Psoas muscle (tissue), 8 donors: ENCODE measurements around the gene B3GNT7. TPM values are rescaled to one million over a fixed set of nuclear protein-coding genes. Genes with fewer than 3 reads are reported as not detected.

Experiments used
- ATAC-seq, 4 donors: fragments of 200-7000 bp; cut with Tn5 transposase; one replicate each; pipeline ENCODE4 v1.9.1; 2020; ENCODE audit warnings: moderate library complexity in 3 of 4, mild to moderate bottlenecking in 2 of 4
- DNase-seq, 2 donors: peaks; one replicate each; pipeline ENCODE4 v3.0.0-alpha.2; 2020
- H3K27ac ChIP-seq: fragments of 200-600 bp; one replicate; pipeline ENCODE4 v1.8.0; 2022
- H3K27me3 ChIP-seq, 3 donors: fragments of 200-600 bp in 1 of 3; one replicate each; pipeline versions ENCODE4 v1.6.1 to v1.8.0; 2013 to 2022; ENCODE audit warnings: low read length in 2 of 3, mild to moderate bottlenecking in 2 of 3, moderate library complexity in 1 of 3; ENCODE audit not compliant: insufficient read depth in 3 of 3
- H3K36me3 ChIP-seq, 2 donors: fragments of 200-600 bp in 1 of 2; one replicate each; pipeline versions ENCODE4 v1.6.1 to v1.8.0; 2013 to 2022; ENCODE audit warnings: low read depth in 1 of 2, mild to moderate bottlenecking in 1 of 2, moderate library complexity in 1 of 2; ENCODE audit not compliant: insufficient read depth in 1 of 2
- H3K4me1 ChIP-seq: fragments of 200-600 bp; one replicate; pipeline ENCODE4 v1.8.0; 2022
- H3K4me3 ChIP-seq: fragments of 200-600 bp; one replicate; pipeline ENCODE4 v1.8.0; 2022; ENCODE audit warnings: mild to moderate bottlenecking
- H3K9me3 ChIP-seq: fragments of 200-600 bp; one replicate; pipeline ENCODE4 v1.8.0; 2022
- WGBS, 3 donors: extraction: QIAGEN DNeasy Blood & Tissue Kit; methylation state at CpG; one replicate each; pipeline versions ENCODE4 v1.1.6 to v1.1.7; 2013; 5-methylcytosine and 5-hydroxymethylcytosine counted together
- intact Hi-C, 2 donors: fragments of 100-400 bp; cut with DNase I; formaldehyde crosslinking; loops; one replicate each; pipeline versions ENCODE4 v1.11.0 to v1.14.2; 2022
- polyA plus RNA-seq, 3 donors: library from polyadenylated mRNA; stranded (reverse); fragments of 200-250 nt; gene quantifications; one replicate each; pipeline ENCODE4 v1.2.3, GENCODE V29; 2013
- total RNA-seq, 4 donors: library from RNA; stranded (reverse); fragmentation: NEBNext Ultra II Directional in 2 of 4; extraction: Animal tissue kit (Norgen Biotek cat#: 25700) in 2 of 4; gene quantifications; one replicate each; pipeline versions ENCODE4 v1.2.1 to v1.2.4, GENCODE V29; 2021 to 2023
- TF ChIP-seq, protein P1 (sequence below): fragments of 200-600 bp; IDR thresholded peaks from one replicate; pipeline ENCODE4 v1.8.0; 2022; ENCODE audit warnings: antibody characterized with exemption
- donor health status: healthy with polysubstance abuse.
- donor health status: DM: no; HTN: no; CAD: no; lungs with moderate emphysema.
- donor health status: Bipolar disorder and iron deficiency.
- donor health status: healthy.
- donor health status: DM: yes; HTN: yes; CAD: no.
- donor health status: DM: no; HTN: no; CAD: no.
- donor health status: DM: no; HTN: no; CAD: no.
- donor health status: DM: yes; HTN: yes; CAD: no.

Gene B3GNT7
- total and polyA plus RNA-seq, 7 donors = 0.03 to 1.7 (median 0.29) TPM

DNA sequence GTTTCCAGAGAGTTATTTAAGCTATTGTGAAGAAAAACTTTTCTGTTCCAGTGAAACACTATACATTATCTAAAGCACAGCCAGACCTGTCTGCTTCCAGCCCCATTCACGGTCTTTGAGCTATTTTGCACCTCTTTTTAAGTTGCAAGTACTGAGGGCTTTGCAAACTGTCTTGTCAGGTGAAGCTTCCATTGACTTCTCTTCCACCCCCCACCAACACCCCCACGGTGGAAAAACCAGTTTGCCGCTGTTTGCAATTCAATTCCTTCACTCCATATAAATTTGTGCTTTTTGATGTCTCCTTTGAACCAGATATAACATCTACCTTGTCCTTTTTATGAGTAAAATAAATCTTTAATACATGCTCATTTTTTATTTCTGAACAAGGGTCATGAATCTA, 15.7 kb downstream of the B3GNT7 start:
- H3K4me1 ChIP-seq = peaks cover 6% of the 10 kb centered on the region
- H3K9me3 ChIP-seq = no peaks in the 10 kb centered on the region
- TF ChIP-seq, protein P1, sequence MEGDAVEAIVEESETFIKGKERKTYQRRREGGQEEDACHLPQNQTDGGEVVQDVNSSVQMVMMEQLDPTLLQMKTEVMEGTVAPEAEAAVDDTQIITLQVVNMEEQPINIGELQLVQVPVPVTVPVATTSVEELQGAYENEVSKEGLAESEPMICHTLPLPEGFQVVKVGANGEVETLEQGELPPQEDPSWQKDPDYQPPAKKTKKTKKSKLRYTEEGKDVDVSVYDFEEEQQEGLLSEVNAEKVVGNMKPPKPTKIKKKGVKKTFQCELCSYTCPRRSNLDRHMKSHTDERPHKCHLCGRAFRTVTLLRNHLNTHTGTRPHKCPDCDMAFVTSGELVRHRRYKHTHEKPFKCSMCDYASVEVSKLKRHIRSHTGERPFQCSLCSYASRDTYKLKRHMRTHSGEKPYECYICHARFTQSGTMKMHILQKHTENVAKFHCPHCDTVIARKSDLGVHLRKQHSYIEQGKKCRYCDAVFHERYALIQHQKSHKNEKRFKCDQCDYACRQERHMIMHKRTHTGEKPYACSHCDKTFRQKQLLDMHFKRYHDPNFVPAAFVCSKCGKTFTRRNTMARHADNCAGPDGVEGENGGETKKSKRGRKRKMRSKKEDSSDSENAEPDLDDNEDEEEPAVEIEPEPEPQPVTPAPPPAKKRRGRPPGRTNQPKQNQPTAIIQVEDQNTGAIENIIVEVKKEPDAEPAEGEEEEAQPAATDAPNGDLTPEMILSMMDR = no peak
- ATAC-seq (no peak), DNase-seq (no peak)
- H3K4me3 ChIP-seq = no peak overlapping the region
- H3K36me3 ChIP-seq = no peaks in the 10 kb centered on the region
- H3K27ac ChIP-seq = no peak overlapping the region
- peaks cover 0 to 12% (median 1%) of the 10 kb centered on the region in 3 donors for H3K27me3 ChIP-seq
- intact Hi-C loops = loop anchor here (5.0 to 10.0 kb wide), 4 partner anchors 114 to 306 kb away; no protein-coding TSS in a partner anchor
- 63 to 65% (median 65%) methylated on average over 3 of the region's 3 CpGs for WGBS, 3 donors

DNA sequence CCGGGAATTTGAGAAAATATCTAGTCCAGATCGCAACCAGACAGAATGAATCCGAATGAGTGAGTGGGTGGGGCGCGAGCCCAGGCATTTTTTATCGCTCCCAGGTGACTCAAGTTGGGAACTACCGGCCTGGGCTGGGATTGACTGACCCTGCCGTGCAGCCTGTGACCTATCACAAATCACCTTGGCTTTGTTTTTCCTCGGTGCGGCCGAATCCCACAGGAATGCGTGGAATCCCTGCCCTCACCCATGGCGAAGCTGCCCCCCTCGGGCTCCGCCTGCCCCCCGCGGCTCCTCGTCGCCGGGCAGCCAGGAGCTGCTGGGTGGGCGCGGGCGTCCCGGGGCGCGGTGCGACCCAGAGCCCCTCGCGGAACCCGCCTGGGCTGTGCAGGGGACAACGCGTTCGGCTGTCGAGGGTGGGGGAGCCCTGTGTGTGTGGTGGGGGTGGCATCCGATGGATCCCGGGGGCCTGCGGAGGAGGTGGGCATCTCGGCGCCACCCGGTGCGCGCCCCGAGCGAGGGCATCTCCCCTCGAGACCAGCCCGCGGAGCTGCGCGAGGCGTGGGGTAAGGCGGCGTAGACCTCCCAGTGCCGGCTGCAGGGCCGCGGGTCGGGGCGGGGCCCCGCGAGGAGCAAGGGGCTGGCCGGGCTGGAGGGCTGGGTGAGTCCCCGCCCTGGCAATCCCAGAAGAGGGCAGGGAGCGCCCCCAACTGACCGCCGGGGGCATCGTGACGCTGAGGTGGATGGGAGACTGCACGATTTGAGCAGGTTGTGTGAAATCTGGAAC, 16.5 kb downstream of the B3GNT7 start:
- TF ChIP-seq, protein P1 = peak; percentile 79
- no peaks in the 10 kb centered on the region for H3K9me3 ChIP-seq
- WGBS, 3 donors = 4% methylated on average over 43 to 67 of the region's 67 CpGs
- H3K27ac ChIP-seq = no peak overlapping the region
- ATAC-seq = peak; percentile 92 to 98 (median 97)
- intact Hi-C loops = loop anchor here (5.0 to 10.0 kb wide), 4 partner anchors 115 to 307 kb away; no protein-coding TSS in a partner anchor
- H3K36me3 ChIP-seq = no peaks in the 10 kb centered on the region
- peak overlapping the region; percentile 66 for H3K4me3 ChIP-seq
- H3K4me1 ChIP-seq = peaks cover 6% of the 10 kb centered on the region
- H3K27me3 ChIP-seq = peaks cover 0 to 12% (median 1%) of the 10 kb centered on the region in 3 donors
- DNase-seq = peak; percentile 85 to 86

DNA sequence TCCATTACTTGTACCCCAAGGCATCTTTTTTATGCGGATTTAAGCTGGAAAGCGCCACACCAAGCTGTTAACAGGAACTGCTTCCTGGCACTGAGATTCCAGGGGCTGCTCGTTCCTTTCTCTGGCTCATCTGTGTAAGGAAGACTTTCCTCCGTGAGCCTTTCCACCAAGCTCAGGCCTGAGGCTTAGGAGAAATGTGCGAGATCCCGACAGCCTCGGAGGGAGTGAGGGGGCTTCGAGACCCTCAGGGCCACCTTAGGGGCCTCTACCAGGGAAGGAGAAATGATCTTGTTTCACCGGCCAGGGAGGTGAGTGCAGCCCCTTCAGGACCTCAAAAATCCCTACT, 17.1 kb downstream of the B3GNT7 start:
- no peaks in the 10 kb centered on the region for H3K9me3 ChIP-seq
- WGBS, 3 donors = 18 to 35% (median 25%) methylated on average over 9 of the region's 9 CpGs
- intact Hi-C loops = loop anchor here (5.0 to 10.0 kb wide), 4 partner anchors 115 to 308 kb away; no protein-coding TSS in a partner anchor
- peak in 1 of 4 donors; percentile 16 for ATAC-seq
- no peaks in the 10 kb centered on the region for H3K36me3 ChIP-seq
- H3K4me1 ChIP-seq = peaks cover 6% of the 10 kb centered on the region
- no peak for DNase-seq
- peak overlapping the region; percentile 66 for H3K4me3 ChIP-seq
- H3K27me3 ChIP-seq = peaks cover 0 to 12% (median 1%) of the 10 kb centered on the region in 3 donors
- no peak overlapping the region for H3K27ac ChIP-seq
- TF ChIP-seq, protein P1 = no peak

DNA sequence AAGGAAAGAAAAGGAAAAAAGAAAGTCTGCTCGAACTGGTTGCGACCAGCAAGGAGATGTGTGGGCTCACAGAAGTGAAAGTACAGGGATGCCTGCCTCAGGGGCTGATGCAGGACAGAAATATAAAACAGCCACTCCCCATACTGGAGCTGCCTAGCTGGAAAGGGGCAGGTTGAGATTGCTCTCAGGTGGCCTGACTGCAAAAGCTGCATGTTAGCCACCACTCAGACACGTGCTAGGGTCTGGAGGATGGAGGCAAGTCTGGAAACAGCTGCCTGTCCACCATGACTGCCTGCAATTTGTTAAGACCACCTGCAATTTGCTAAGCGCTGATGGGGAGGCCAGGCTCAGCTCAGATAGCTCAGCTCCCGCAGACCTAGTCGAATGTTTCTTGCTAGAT, 17.9 kb downstream of the B3GNT7 start:
- H3K36me3 ChIP-seq = no peaks in the 10 kb centered on the region
- intact Hi-C loops = loop anchor here (5.0 to 10.0 kb wide), 4 partner anchors 116 to 309 kb away; no protein-coding TSS in a partner anchor
- DNase-seq (no peak), ATAC-seq (no peak)
- peaks cover 6% of the 10 kb centered on the region for H3K4me1 ChIP-seq
- peaks cover 0 to 12% (median 1%) of the 10 kb centered on the region in 3 donors for H3K27me3 ChIP-seq
- TF ChIP-seq, protein P1 = no peak
- 83 to 86% (median 85%) methylated on average over 6 of the region's 6 CpGs for WGBS, 3 donors
- H3K4me3 ChIP-seq = no peak overlapping the region
- H3K27ac ChIP-seq = no peak overlapping the region
- H3K9me3 ChIP-seq = no peaks in the 10 kb centered on the region
